Retinal pigment epithelial cell (primary cell): ENCODE data around the gene SIAH3.
A peak's percentile ranks its signal among the peaks of the same experiment; 100 is the strongest.

Experiments
- DNase-seq: peaks from one replicate; pipeline ENCODE4 v3.0.0-alpha.2; 2010; ENCODE audit warnings: low read depth
- H3K4me3 ChIP-seq: 2 replicates; pipeline ENCODE4 v1.5.1; 2011; ENCODE audit warnings: mild to moderate bottlenecking, low read length, control low read depth, moderate library complexity
- CTCF ChIP-seq: conservative IDR thresholded peaks from 2 replicates; pipeline ENCODE4 v1.5.1; 2011; ENCODE audit warnings: low read depth, low read length, control low read depth, inconsistent platforms

The SIAH3 gene

GRCh38 chr13:45811891-45812694 is 39.5 kb downstream of the SIAH3 start:
- DNase-seq: no peak
- H3K4me3 ChIP-seq: no peak overlapping the region
- TF ChIP-seq CTCF: no peak

DNA sequence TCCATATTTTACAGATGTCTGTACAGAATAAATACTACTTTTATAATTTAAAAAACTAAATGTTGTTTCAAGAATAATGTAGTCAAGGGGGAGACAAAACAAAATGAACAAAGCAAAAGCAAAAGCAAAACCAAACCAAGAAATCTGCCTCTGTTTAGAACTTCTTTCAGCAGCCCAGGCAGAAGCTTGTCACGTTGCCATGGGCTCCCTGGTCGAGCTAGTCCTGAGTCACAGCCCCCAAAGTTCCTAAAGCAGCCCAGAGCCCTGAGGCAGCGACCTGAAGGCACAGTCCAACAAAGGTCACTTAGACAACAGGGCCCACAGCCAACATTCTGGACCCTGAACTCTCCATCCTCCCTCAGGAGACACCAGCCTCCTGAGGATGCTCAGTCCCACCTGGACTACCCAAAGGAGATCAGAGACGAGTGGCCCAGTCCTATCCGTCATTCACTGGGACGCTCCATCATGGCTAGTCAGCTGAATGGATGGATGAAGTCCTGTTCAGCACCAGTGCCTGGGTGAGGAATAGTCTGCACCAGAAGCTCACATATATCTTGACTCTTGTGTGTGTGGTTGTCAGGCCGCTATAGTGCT is 41.7 kb downstream of the SIAH3 start:
- no peak overlapping the region for H3K4me3 ChIP-seq
- DNase-seq: no peak
- no peak for TF ChIP-seq CTCF

DNA sequence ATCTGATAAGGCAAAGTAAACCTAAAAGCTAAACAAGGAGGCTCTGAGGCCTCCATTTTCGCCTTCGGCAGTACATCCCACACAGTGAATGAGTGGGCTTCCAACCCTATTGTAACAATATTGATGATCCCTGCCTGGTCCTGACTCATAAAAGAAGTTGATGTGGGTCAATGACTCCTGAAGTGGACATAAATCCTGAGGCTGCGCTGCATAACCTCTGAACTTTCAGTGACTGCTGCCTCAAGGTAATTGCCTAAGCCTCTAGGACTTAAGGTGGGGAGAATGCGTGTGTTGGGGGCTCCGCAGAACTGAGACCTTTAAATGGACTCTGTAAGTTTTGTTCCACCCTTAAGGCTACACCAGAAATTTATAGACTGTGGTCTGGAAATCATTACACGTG is 42.6 kb downstream of the SIAH3 start:
- no peak for DNase-seq
- no peak overlapping the region for H3K4me3 ChIP-seq
- no peak for TF ChIP-seq CTCF

GRCh38 chr13:45807520-45808099 is 43.9 kb downstream of the SIAH3 start:
- H3K4me3 ChIP-seq: no peak overlapping the region
- peak; percentile 28 for DNase-seq

GRCh38 chr13:45800485-45800884 is 51.1 kb downstream of the SIAH3 start:
- no peak for TF ChIP-seq CTCF
- no peak for DNase-seq
- no peak overlapping the region for H3K4me3 ChIP-seq

More at GRCh38 chr13:45807520-45808099, 43.9 kb downstream of the SIAH3 start:
- peak; percentile 67 for TF ChIP-seq CTCF

- DNase-seq: no peak
- no peak for TF ChIP-seq CTCF
These were observed 52.1 kb downstream of the SIAH3 start for GRCh38 chr13:45799451-45799850.

More at GRCh38 chr13:45799451-45799850, 52.1 kb downstream of the SIAH3 start:
- no peak overlapping the region for H3K4me3 ChIP-seq
